Central memory CD8-positive, alpha-beta T cell (primary cell): Measurements from ENCODE around the gene MAGT1.
A peak's percentile ranks its signal among the peaks of the same experiment; 100 is the strongest.
"Not testable (repeated sequence)": the region's sequence is repeated elsewhere in the genome, so short reads cannot be mapped to it uniquely, and the experiment has no call there.

Source experiments
- ATAC-seq: fragments of 150-1000 bp; cut with Tn5 transposase; replicated peaks from 2 replicates; pipeline ENCODE4 v1.10.0; 2022; ENCODE audit warnings: mild to moderate bottlenecking, moderate FRiP score, moderate number of reproducible peaks; ENCODE audit not compliant: poor library complexity, severe bottlenecking; ENCODE audit errors: extremely low read depth
- DNase-seq, 2 donors: peaks; one replicate each; pipeline ENCODE4 v3.0.0; 2021; ENCODE audit warnings: low spot score in 2 of 2
- H3K27ac Mint-ChIP-seq: one replicate; pipeline ENCODE4 v1.8.0; 2022; ENCODE audit warnings: low read depth, mild to moderate bottlenecking, moderate library complexity, mixed read lengths
- H3K27me3 Mint-ChIP-seq: one replicate; pipeline ENCODE4 v1.8.0; 2022; ENCODE audit warnings: mixed read lengths
- H3K36me3 Mint-ChIP-seq: one replicate; pipeline ENCODE4 v1.8.0; 2022; ENCODE audit warnings: mild to moderate bottlenecking, moderate library complexity, mixed read lengths; ENCODE audit not compliant: insufficient read depth
- H3K4me1 Mint-ChIP-seq: one replicate; pipeline ENCODE4 v1.8.0; 2022; ENCODE audit warnings: mixed read lengths
- H3K4me3 Mint-ChIP-seq: one replicate; pipeline ENCODE4 v1.8.0; 2022; ENCODE audit warnings: mild to moderate bottlenecking, moderate library complexity, mixed read lengths
- H3K9me3 Mint-ChIP-seq: one replicate; pipeline ENCODE4 v1.8.0; 2022; ENCODE audit warnings: mixed read lengths

Gene MAGT1

DNA sequence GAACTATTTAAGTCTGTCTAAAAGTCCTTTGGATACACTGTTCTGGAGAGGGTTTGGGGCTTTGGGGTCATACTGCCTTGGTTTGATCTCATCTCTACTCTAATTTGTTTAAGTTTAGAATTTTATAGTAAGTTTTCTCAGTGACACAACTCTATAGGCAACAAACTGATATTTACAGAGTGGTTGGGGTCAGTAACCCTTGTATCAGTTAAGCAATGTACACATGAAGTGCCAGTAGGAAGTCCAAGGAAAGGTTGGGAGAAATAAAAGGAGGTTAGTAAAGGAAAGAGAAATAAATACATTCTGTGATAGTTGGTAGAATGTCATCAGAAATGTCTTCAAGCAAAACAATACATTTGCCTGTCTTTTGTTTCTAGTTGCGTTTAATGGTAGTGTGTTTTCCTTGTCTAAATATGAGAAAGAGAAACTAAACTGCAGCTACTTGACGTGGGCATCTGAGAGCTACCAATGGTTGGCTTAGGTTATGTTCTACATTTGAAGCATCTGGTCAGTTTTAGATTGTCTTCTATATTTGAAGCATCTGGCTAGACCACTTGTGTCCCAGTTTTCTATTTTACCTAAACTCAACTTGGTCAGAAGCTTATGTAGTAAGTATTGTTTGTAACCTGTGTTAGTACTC is 22.2 kb upstream of the MAGT1 start:
- H3K27ac Mint-ChIP-seq, result peak overlapping the region; percentile 95
- DNase-seq (no peak), ATAC-seq (no peak)
- no peaks in the 10 kb centered on the region for H3K9me3 Mint-ChIP-seq
- peak overlapping the region; percentile 54 for H3K4me3 Mint-ChIP-seq
- H3K27me3 Mint-ChIP-seq, result no peaks in the 10 kb centered on the region
- peaks cover 12% of the 10 kb centered on the region for H3K4me1 Mint-ChIP-seq
- no peaks in the 10 kb centered on the region for H3K36me3 Mint-ChIP-seq

DNA sequence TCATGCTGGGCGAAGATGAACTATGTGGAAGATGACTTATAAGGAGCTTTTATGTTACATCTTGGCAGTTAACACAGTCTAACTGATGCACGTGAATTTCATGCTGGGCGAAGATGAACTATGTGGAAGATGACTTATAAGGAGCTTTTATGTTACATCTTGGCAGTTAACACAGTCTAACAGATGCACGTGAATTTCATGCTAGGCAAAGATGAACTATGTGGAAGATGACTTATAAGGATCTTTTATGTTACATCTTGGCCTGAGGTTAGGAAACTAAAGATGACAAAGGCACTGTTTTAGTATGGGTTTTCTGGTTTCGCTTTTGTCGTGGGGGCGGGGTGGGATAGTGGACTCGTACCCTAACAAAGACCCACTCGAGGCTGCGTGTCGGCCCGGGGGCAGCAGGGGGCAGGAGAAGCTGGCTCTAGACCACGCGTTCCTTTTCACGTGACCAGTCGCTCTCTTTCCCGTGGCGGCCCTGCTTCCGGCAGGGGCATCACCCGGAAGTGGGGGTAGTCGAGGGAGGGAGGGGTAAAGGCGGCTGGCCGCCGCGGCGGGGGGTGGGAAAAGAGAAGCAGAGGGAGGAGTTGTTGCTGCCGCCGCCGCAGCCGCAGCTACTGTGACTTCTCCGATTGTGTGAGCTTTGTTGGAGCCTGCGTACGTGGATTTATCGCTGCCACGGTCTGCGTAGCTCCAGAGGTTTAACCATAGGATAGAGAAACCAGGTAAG is 15.0 kb upstream of the MAGT1 start, which contains the start of gene ATP7A:
Gene ATP7A (plus strand): TSS at position 586 of the 733 bp plus-strand sequence. CDS start 60,949 bp downstream, outside the sequence.
- peaks cover 11% of the 10 kb centered on the region for H3K4me1 Mint-ChIP-seq
- peak within 1 kb of the TSS; percentile 96 for H3K4me3 Mint-ChIP-seq
- peak; percentile 94 for ATAC-seq

DNA sequence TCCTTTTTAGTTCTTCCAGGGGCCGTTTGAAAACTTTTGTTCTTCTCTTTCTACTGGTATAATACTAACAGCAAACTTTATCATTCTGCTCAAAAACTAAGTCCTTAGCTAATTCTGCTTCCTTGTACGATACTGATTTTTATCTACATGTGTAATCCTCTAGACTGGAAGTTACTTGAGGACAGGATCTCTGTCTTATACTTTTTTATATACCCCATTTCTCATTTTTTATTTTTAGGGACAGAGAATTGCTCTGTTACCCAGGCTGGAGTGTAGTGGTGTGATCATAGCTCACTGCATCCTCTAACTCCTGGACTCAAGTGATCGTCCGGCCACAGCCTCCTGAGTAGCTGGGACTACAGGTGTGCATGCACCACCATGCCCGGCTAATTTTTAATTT is 6.3 kb upstream of the MAGT1 start:
- no peaks in the 10 kb centered on the region for H3K9me3 Mint-ChIP-seq
- ATAC-seq, result no peak
- H3K27me3 Mint-ChIP-seq, result no peaks in the 10 kb centered on the region
- H3K4me1 Mint-ChIP-seq, result peaks cover 11% of the 10 kb centered on the region
- H3K27ac Mint-ChIP-seq, result no peak overlapping the region
- no peak for DNase-seq
- peak overlapping the region; percentile 18 for H3K4me3 Mint-ChIP-seq
- peaks cover 41% of the 10 kb centered on the region for H3K36me3 Mint-ChIP-seq

More for the DNA sequence above, 15.0 kb upstream of the MAGT1 start, which contains the start of gene ATP7A:
- Mint-ChIP-seq H3K36me3 (peaks cover 19% of the 10 kb centered on the region), H3K9me3 (no peaks in the 10 kb centered on the region), H3K27ac (peak within 1 kb of the TSS; percentile 96), H3K27me3 (no peaks in the 10 kb centered on the region)
- peak; percentile 65 to 86 for DNase-seq

DNA sequence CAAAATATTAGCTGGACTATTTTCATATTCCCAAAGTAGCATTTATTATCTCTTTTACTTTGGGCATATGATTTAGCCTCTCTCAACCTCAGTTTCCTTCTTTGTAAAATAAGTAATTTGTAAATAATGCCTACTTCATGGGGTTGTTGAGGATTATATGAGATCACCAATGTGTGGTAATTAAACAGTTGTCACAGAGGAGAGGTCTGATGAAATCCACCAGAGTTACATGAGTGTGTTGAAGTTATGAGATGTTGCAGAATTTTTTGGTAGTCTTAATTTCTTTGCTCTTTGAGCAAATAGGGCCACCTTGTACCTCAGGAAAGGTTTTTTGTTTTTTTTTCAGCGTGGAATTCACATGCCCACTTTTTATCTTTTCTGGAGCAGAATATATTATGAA is 5.5 kb upstream of the MAGT1 start:
- peaks cover 36% of the 10 kb centered on the region for H3K36me3 Mint-ChIP-seq
- peaks cover 13% of the 10 kb centered on the region for H3K4me1 Mint-ChIP-seq
- H3K4me3 Mint-ChIP-seq, result peak overlapping the region; percentile 90
- no peaks in the 10 kb centered on the region for H3K9me3 Mint-ChIP-seq
- ATAC-seq, result no peak
- no peak for DNase-seq
- no peaks in the 10 kb centered on the region for H3K27me3 Mint-ChIP-seq
- H3K27ac Mint-ChIP-seq, result peak overlapping the region; percentile 94

DNA sequence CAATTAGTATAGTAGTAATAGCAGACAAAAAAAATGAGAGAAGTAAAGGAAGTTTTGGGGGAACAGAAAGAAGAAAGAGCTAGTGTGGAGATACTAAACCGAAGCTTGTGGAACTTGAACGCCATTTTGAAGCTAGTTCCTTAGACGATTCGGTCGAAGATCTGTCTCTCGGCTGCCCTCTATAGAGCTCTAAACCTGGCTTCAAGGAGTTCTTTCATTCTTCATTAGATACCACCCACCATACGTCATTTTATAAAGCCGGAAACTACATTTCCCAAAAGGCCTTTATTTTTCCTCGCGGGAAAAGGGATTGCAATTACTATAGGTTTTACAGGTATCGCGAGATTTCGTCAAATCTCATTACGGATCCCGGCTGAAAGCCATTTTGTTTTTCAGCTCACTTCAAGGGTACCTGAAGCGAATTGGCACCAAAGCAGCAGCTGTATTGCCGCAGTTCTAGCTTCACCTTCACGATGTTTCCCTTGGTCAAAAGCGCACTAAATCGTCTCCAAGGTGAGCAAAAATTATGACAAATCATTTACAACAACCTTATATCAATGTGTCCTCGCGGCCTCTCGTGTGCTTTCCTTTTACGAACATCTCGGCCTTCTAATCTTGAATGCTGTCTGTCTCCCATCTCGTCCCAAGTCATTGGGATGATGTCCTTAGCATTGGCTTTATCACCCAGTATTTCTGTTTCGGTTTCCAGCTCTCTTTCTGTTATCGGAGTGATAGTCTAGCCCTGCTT is 4.0 kb upstream of the MAGT1 start, which contains the start of gene COX7B:
Gene COX7B (plus strand): TSS at position 388 of the 748 bp plus-strand sequence. CDS start 86 bp downstream, at position 474.
- DNase-seq, result peak; percentile 18 to 77
- H3K27ac Mint-ChIP-seq, result peak within 1 kb of the TSS; percentile 94
- peak within 1 kb of the TSS; percentile 90 for H3K4me3 Mint-ChIP-seq
- peaks cover 23% of the 10 kb centered on the region for H3K4me1 Mint-ChIP-seq
- H3K27me3 Mint-ChIP-seq, result no peaks in the 10 kb centered on the region
- ATAC-seq, result peak; percentile 52
- H3K9me3 Mint-ChIP-seq, result no peaks in the 10 kb centered on the region
- H3K36me3 Mint-ChIP-seq, result peaks cover 36% of the 10 kb centered on the region

DNA sequence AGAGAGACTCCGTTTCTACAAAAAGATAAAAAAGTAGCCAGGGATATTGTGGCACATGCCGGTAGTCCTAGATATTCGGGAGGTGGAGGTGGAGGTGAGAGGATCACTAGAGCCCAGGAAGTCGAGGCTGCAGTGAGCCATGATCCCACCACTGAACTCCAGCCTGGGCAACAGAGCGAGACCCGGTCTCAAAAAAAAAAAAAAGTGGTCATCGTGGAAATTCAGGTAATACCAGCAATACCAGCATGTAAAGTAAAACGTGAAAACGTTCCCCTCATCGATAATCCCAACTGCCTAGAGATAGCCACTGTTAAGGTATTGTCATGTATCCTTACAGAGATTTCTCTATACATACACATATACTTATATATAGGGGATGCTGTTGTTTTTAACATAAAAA is 1.5 kb downstream of the MAGT1 start:
- H3K36me3 Mint-ChIP-seq, result peaks cover 12% of the 10 kb centered on the region
- no peaks in the 10 kb centered on the region for H3K27me3 Mint-ChIP-seq
- no peaks in the 10 kb centered on the region for H3K9me3 Mint-ChIP-seq
- H3K4me3 Mint-ChIP-seq, result peak overlapping the region; percentile 97
- H3K27ac Mint-ChIP-seq, result peak overlapping the region; percentile 99
- DNase-seq (no peak), ATAC-seq (no peak)
- H3K4me1 Mint-ChIP-seq, result peaks cover 23% of the 10 kb centered on the region

DNA sequence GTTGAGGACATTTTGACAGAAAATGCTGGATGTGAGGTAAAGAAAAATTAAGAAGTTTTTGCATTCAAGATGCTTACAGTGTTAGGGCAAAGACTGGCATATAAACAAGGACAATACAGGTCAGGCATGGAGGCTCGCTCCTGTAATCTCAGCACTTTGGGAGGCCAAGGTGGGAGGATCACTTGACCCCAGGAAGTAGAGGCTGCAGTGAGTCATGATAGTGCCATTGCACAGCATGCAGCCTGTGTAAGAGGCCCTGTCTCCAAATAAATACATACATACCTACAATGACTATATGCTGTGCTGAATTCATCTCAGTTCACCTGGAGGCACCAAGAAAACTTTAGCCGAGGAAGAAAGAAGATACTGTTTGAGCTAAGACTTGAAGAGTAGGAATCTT is 2.3 kb downstream of the MAGT1 start:
- ATAC-seq (no peak), DNase-seq (no peak)
- H3K27me3 Mint-ChIP-seq, result no peaks in the 10 kb centered on the region
- no peaks in the 10 kb centered on the region for H3K9me3 Mint-ChIP-seq
- peaks cover 12% of the 10 kb centered on the region for H3K36me3 Mint-ChIP-seq
- peak overlapping the region; percentile 24 for H3K27ac Mint-ChIP-seq
- peaks cover 23% of the 10 kb centered on the region for H3K4me1 Mint-ChIP-seq
- peak overlapping the region; percentile 97 for H3K4me3 Mint-ChIP-seq

DNA sequence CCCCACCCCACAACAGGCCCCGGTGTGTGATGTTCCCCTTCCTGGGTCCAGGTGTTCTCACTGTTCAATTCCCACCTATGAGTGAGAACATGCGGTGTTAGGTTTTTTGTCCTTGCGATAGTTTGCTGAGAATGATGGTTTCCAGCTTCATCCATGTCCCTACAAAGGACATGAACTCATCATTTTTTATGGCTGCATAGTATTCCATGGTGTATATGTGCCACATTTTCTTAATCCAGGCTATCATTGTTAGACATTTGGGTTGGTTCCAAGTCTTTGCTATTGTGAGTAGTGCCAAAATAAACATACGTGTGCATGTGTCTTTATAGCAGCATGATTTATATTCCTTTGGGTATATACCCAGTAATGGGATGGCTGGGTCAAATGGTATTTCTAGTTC is 13.8 kb downstream of the MAGT1 start:
- not testable (repeated sequence) for H3K9me3 Mint-ChIP-seq, H3K27me3 Mint-ChIP-seq, DNase-seq, H3K27ac Mint-ChIP-seq, H3K4me3 Mint-ChIP-seq, ATAC-seq, H3K4me1 Mint-ChIP-seq
- peaks cover 11% of the 10 kb centered on the region for H3K36me3 Mint-ChIP-seq

DNA sequence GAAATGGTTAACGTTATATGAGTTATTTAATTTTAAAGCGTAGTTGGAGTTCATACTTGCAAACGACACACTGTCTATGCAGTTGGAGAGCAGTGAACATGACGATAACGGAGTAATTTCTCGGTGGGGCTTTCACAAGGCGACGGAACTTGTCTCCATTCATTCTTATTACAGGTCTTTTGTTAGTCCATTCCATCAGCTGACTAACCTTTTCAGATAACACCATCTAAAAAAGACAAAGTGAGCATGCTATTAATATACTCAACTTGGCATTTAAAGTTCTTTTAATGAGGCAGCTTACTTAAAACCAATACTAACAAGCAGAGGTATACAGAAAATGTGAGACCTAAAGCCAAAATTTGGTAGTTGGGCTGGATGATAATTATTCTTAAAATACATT is 19.9 kb downstream of the MAGT1 start:
- no peak overlapping the region for H3K4me3 Mint-ChIP-seq
- ATAC-seq (no peak), DNase-seq (no peak)
- H3K27ac Mint-ChIP-seq, result no peak overlapping the region
- no peaks in the 10 kb centered on the region for H3K27me3 Mint-ChIP-seq
- no peaks in the 10 kb centered on the region for H3K9me3 Mint-ChIP-seq
- peaks cover 6% of the 10 kb centered on the region for H3K4me1 Mint-ChIP-seq
- H3K36me3 Mint-ChIP-seq, result peaks cover 26% of the 10 kb centered on the region

DNA sequence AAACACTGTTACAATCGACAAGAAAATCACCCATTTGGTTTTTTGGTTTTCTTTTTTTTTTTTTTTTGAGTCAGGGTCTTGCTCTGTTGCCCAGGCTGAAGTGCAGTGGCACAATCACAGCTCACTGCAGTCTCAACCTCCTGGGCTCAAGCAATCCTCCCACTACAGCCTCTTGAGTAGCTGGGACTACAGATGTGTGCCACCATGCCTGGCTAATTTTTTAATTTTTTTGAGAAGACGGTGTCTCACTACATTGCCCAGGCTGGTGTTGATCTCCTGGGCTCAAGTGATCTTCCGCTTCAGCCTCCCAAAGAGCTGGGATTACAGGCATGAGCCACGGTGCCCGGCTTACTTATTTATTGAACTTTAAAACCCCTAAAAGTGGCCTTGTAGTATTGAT is 63.7 kb downstream of the MAGT1 start:
- not testable (repeated sequence) for H3K4me1 Mint-ChIP-seq, H3K9me3 Mint-ChIP-seq, ATAC-seq, DNase-seq, H3K4me3 Mint-ChIP-seq, H3K27ac Mint-ChIP-seq, H3K27me3 Mint-ChIP-seq
- H3K36me3 Mint-ChIP-seq, result peaks cover 12% of the 10 kb centered on the region

DNA sequence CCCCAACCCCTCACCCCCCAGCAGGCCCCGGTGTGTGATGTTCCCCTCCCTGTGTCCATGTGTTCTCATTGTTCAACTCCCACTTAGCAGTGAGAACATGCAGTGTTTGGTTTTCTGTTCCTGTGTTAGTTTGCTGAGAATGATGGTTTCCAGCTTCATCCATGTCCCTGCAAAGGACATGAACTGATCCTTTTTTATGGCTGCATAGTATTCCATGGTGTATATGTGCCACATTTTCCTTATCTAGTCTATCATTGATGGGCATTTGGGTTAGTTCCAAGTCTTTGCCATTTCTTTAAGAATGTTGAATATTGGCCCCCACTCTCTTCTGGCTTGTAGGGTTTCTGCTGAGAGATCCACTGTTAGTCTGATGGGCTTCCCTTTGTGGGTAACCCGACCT is 73.2 kb downstream of the MAGT1 start:
- H3K4me3 Mint-ChIP-seq, DNase-seq, ATAC-seq, H3K27ac Mint-ChIP-seq, H3K36me3 Mint-ChIP-seq, H3K9me3 Mint-ChIP-seq, H3K4me1 Mint-ChIP-seq, H3K27me3 Mint-ChIP-seq: not testable (repeated sequence)

DNA sequence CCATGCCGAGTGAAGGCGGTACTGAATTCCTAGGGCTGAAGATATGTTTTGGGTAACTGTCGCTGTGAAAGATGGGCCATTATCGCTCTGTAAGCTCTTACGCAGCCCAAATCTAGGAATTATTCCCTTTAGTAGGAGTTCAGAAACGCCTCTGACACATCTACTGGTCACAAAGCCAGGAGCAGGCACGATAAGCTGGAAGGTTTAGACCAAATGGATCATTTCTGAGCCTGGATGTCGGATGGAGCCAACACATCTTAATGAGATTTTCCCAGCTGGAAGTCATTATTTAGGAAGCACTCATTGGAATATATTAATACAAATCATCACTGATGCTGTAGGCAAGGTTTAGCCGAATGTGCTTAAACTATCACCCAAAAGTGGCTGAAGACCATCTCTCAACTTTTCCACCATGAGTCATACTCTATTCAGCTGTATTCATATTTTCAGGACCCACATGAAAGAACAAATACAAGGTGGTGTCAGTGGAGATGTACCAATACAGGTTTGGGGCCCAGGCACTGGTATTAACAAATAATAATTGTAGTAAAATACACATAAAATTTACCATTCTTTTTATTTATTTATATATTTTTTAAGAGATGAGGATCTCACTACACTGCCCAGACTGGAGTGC is 75.0 kb downstream of the MAGT1 start:
- Mint-ChIP-seq H3K9me3 (peaks cover 6% of the 10 kb centered on the region), H3K27me3 (no peaks in the 10 kb centered on the region), H3K4me3 (no peak overlapping the region), H3K36me3 (peaks cover 4% of the 10 kb centered on the region), H3K4me1 (no peaks in the 10 kb centered on the region), H3K27ac (no peak overlapping the region)
- ATAC-seq (no peak), DNase-seq (no peak)
